Thyroid gland (tissue), 4 donors: Measurements from ENCODE around the gene ZYX. TPM values are rescaled to one million over a fixed set of nuclear protein-coding genes. Genes with fewer than 3 reads are reported as not detected.
A peak's percentile ranks its signal among the peaks of the same experiment; 100 is the strongest.

Experiments used
- DNase-seq, 2 donors: peaks; one replicate each; pipeline ENCODE4 v3.0.0-alpha.2; 2019
- H3K27ac ChIP-seq, 3 donors: fragments of 200-600 bp; sonication (generic); 1 replicate in 2 of 3; 2 replicates in 1 of 3; pipeline ENCODE4 v1.5.1; 2016 to 2019; ENCODE audit warnings: mild to moderate bottlenecking in 1 of 3, moderate library complexity in 1 of 3
- H3K27me3 ChIP-seq: fragments of 200-600 bp; sonication (generic); one replicate; pipeline ENCODE4 v1.5.1; 2019
- H3K36me3 ChIP-seq, 2 donors: fragments of 200-600 bp; sonication (generic); one replicate each; pipeline ENCODE4 v1.5.1; 2016 to 2019
- H3K4me1 ChIP-seq, 2 donors: fragments of 200-600 bp; sonication (generic); one replicate each; pipeline ENCODE4 v1.5.1; 2017 to 2019
- H3K4me3 ChIP-seq, 3 donors: fragments of 200-600 bp; sonication (generic); replicated peaks in 1 of 3; 1 replicate in 2 of 3; 2 replicates in 1 of 3; pipeline ENCODE4 v1.5.1; 2016; ENCODE audit warnings: mild to moderate bottlenecking in 1 of 3
- H3K9me3 ChIP-seq: fragments of 200-600 bp; sonication (generic); one replicate; pipeline ENCODE4 v1.5.1; 2017
- POLR2A ChIP-seq, 2 donors: fragments of 450-650 bp; IDR thresholded peaks; one replicate each; pipeline ENCODE4 v1.6.1; 2017; ENCODE audit warnings: antibody characterized with exemption in 2 of 2, mild to moderate bottlenecking in 2 of 2, moderate library complexity in 1 of 2
- WGBS, 2 donors: methylation state at CpG; one replicate each; pipeline ENCODE4 v1.1.5; 2017; 5-methylcytosine and 5-hydroxymethylcytosine counted together
- intact Hi-C: fragments of 100-400 bp; cut with DNase I; formaldehyde crosslinking; loops from one replicate; pipeline ENCODE4 v1.15.1; 2023
- total RNA-seq, 4 donors: library from RNA; depleted of rRNA; stranded (reverse); fragments of >200 nt; gene quantifications; one replicate each; pipeline ENCODE4 v1.2.3, GENCODE V29; 2016
- TF ChIP-seq, protein P1 (sequence below), 6 experiments: fragments of 200-600 bp in 3 of 6; fragments of 450-650 bp in 3 of 6; sonication (generic) in 3 of 6; IDR thresholded peaks; one replicate each; pipeline ENCODE4 v1.5.1; 2016 to 2019; ENCODE audit warnings: antibody characterized with exemption in 6 of 6, mild to moderate bottlenecking in 2 of 6, inconsistent platforms in 1 of 6, moderate library complexity in 1 of 6

ZYX gene
- 10 to 100 TPM; 24.6 to 55.4 (median 31.3) TPM for total RNA-seq

DNA sequence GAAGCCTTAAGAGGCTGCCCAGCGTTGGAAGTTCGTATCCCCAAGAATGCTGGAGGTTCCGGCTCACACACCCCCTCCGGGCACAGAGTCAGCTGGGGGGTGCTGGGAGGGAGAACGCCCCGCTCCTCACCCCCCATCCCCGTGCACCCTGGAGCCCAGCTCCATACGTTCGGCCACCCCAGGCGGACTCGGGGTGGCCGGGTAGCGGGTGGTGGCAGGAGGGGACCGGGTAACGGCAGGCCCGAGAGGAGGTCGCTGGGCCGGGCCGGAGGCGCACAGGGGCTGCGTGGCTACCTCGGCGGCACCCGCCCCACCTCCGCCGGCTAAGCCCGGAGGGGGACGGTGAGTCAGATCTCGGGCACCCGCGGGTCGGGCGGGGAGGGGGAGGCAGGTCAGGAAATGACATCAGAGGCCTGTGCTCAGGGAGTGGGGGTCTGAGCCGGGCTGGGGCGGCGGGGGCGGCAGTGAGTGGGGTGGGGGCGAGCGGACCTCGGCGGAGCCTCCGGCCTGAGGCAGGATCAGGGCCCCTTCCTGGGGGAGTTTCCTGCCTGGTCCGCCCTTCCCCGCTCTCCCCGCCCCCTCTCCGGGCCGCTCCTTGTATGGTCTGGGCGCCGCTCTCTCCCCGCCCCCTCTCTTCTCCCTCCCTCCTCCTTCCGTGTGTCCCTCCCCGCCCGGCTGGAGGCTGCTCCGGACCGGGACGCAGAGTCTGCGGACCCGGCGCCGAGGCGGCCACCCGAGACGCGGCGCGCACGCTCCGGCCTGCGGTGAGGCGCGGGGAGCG, at the start of gene ZYX:
Gene ZYX, plus strand, starts transcription at position 700 of the 781 bp plus-strand sequence. CDS start 227 bp downstream, outside the sequence.
- Histone ChIP-seq H3K27ac (peak within 1 kb of the TSS; percentile 86 to 97 (median 97)), H3K4me3 (peak within 1 kb of the TSS; percentile 91 to 100 (median 99)), H3K9me3 (no peaks in the 10 kb centered on the region), H3K36me3 (no peaks in the 10 kb centered on the region), H3K4me1 (peaks cover 33 to 44% of the 10 kb centered on the region in 2 donors), H3K27me3 (no peaks in the 10 kb centered on the region)
- DNase-seq = peak; percentile 95 to 96
- intact Hi-C loops = loop anchor here (5.0 to 10.0 kb wide), 2 partner anchors 36 to 96 kb away; partner anchors contain the start of genes CASP2 and TMEM139
- TF ChIP-seq, protein P1, sequence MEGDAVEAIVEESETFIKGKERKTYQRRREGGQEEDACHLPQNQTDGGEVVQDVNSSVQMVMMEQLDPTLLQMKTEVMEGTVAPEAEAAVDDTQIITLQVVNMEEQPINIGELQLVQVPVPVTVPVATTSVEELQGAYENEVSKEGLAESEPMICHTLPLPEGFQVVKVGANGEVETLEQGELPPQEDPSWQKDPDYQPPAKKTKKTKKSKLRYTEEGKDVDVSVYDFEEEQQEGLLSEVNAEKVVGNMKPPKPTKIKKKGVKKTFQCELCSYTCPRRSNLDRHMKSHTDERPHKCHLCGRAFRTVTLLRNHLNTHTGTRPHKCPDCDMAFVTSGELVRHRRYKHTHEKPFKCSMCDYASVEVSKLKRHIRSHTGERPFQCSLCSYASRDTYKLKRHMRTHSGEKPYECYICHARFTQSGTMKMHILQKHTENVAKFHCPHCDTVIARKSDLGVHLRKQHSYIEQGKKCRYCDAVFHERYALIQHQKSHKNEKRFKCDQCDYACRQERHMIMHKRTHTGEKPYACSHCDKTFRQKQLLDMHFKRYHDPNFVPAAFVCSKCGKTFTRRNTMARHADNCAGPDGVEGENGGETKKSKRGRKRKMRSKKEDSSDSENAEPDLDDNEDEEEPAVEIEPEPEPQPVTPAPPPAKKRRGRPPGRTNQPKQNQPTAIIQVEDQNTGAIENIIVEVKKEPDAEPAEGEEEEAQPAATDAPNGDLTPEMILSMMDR (IDR thresholded peaks at IDR 0.05) = no peak
- TF ChIP-seq POLR2A (IDR thresholded peaks at IDR 0.05) = peak; percentile 65 to 81
- WGBS, 2 donors = 1% methylated on average over 16 of the region's 72 CpGs; no CpG with 5 or more reads in 1 of the 2 donors

GRCh38 chr7:143334244-143334643, 46.9 kb upstream of the ZYX start:
- no peaks in the 10 kb centered on the region for H3K4me1 ChIP-seq
- no peak overlapping the region for H3K4me3 ChIP-seq
- TF ChIP-seq POLR2A (IDR thresholded peaks at IDR 0.05) = no peak
- TF ChIP-seq, protein P1 (IDR thresholded peaks at IDR 0.05) = no peak
- no peaks in the 10 kb centered on the region for H3K9me3 ChIP-seq
- no peaks in the 10 kb centered on the region for H3K36me3 ChIP-seq
- intact Hi-C loops = no loop called here
- no peak for DNase-seq
- 49 to 53% methylated on average over 1 of the region's 1 CpG for WGBS, 2 donors
- no peaks in the 10 kb centered on the region for H3K27me3 ChIP-seq
- H3K27ac ChIP-seq = no peak overlapping the region

DNA sequence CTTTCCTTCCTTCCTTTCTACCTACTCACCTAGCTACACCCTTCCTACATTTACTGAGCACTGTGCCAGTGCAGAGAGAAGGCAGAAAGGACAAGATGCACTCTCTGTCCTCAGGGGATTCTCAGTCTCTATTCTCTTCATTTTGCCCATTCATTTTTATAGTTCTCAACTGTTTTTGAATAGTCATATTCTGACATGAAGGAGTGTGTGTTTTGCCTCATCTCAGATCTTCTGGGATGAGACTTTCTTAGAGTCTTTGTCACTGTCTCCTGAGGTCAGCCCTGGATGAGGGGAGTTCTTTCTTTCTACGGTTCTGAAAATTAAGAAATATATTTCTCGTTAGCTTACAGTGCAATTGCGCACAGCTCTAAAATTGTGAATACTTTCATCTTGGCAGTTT, 43.9 kb upstream of the ZYX start:
- no peaks in the 10 kb centered on the region for H3K27me3 ChIP-seq
- no peak for DNase-seq
- H3K9me3 ChIP-seq = no peaks in the 10 kb centered on the region
- no peaks in the 10 kb centered on the region for H3K4me1 ChIP-seq
- H3K27ac ChIP-seq = no peak overlapping the region
- no peak overlapping the region for H3K4me3 ChIP-seq
- no peak for TF ChIP-seq POLR2A (IDR thresholded peaks at IDR 0.05)
- intact Hi-C loops = no loop called here
- 89 to 92% methylated on average over 3 of the region's 3 CpGs for WGBS, 2 donors
- H3K36me3 ChIP-seq = no peaks in the 10 kb centered on the region

- Histone ChIP-seq H3K27me3 (no peaks in the 10 kb centered on the region), H3K4me3 (no peak overlapping the region), H3K27ac (no peak overlapping the region), H3K4me1 (peaks cover 4 to 6% of the 10 kb centered on the region in 2 donors), H3K9me3 (no peaks in the 10 kb centered on the region), H3K36me3 (no peaks in the 10 kb centered on the region)
- no peak for DNase-seq
- no peak for TF ChIP-seq POLR2A (IDR thresholded peaks at IDR 0.05)
- intact Hi-C loops = no loop called here
- 93 to 95% methylated on average over 7 to 8 of the region's 8 CpGs for WGBS, 2 donors
Measured at GRCh38 chr7:143341842-143342241, 39.3 kb upstream of the ZYX start.

- TF ChIP-seq, protein P1 (IDR thresholded peaks at IDR 0.05) = no peak
- no peak for TF ChIP-seq POLR2A (IDR thresholded peaks at IDR 0.05)
- DNase-seq = no peak
- intact Hi-C loops = no loop called here
- Histone ChIP-seq H3K4me3 (no peak overlapping the region), H3K36me3 (no peaks in the 10 kb centered on the region), H3K9me3 (no peaks in the 10 kb centered on the region), H3K27ac (no peak overlapping the region), H3K4me1 (peaks cover 4 to 6% of the 10 kb centered on the region in 2 donors), H3K27me3 (no peaks in the 10 kb centered on the region)
- WGBS, 2 donors = 60 to 93% methylated on average over 3 of the region's 3 CpGs
Measured at GRCh38 chr7:143343596-143343995, 37.5 kb upstream of the ZYX start.

DNA sequence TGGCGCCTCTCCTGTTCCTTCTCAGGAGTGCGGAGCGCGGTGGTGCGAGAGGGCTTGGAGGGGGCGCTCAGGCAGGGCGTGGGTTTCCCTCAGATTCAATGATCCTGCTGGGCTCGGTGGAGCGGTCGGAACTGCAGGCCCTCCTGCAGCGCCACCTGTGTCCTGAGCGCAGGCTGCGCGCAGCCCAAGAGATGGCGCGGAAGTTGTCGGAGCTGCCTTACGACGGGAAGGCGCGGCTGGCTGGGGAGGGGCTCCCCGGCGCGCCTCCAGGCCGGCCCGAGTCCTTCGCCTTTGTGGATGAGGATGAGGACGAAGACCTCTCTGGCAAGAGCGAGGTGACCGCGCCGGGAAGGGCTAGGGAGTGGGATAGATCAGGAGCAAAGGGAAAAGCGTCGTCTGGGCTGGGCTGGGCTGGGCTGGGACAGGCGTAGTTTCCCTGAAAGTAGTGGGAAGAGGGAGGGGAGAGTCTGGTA, 35.7 kb upstream of the ZYX start:
- Histone ChIP-seq H3K27ac (no peak overlapping the region), H3K27me3 (no peaks in the 10 kb centered on the region), H3K4me1 (peaks cover 4 to 6% of the 10 kb centered on the region in 2 donors), H3K36me3 (no peaks in the 10 kb centered on the region), H3K9me3 (no peaks in the 10 kb centered on the region), H3K4me3 (peak overlapping the region in 1 of 3 donors; percentile 3)
- intact Hi-C loops = no loop called here
- peak; percentile 56 to 62 for DNase-seq
- TF ChIP-seq, protein P1 (IDR thresholded peaks at IDR 0.05) = peak in 5 of 6 experiments; percentile 41 to 71 (median 46)
- no peak for TF ChIP-seq POLR2A (IDR thresholded peaks at IDR 0.05)
- 6 to 9% methylated on average over 19 to 22 of the region's 35 CpGs for WGBS, 2 donors
